Sigmoid colon (tissue), 3 donors: ENCODE measurements around the gene CAMK1D.

ENCODE experiments used
- POLR2A ChIP-seq, 2 donors: fragments of 450-650 bp; IDR thresholded peaks; one replicate each; pipeline ENCODE4 v1.6.1; 2016; ENCODE audit warnings: antibody characterized with exemption in 2 of 2, mild to moderate bottlenecking in 2 of 2, moderate library complexity in 2 of 2
- TF ChIP-seq, protein P1 (sequence below), 4 experiments: fragments of 450-650 bp in 3 of 4; fragments of 200-600 bp in 1 of 4; IDR thresholded peaks; one replicate each; pipeline ENCODE4 v1.5.1; 2016 to 2019; ENCODE audit warnings: antibody characterized with exemption in 4 of 4, mild to moderate bottlenecking in 3 of 4, moderate library complexity in 2 of 4

GRCh38 chr10:12367272-12367671 is 17.9 kb downstream of the CAMK1D start:
- TF ChIP-seq, protein P1, sequence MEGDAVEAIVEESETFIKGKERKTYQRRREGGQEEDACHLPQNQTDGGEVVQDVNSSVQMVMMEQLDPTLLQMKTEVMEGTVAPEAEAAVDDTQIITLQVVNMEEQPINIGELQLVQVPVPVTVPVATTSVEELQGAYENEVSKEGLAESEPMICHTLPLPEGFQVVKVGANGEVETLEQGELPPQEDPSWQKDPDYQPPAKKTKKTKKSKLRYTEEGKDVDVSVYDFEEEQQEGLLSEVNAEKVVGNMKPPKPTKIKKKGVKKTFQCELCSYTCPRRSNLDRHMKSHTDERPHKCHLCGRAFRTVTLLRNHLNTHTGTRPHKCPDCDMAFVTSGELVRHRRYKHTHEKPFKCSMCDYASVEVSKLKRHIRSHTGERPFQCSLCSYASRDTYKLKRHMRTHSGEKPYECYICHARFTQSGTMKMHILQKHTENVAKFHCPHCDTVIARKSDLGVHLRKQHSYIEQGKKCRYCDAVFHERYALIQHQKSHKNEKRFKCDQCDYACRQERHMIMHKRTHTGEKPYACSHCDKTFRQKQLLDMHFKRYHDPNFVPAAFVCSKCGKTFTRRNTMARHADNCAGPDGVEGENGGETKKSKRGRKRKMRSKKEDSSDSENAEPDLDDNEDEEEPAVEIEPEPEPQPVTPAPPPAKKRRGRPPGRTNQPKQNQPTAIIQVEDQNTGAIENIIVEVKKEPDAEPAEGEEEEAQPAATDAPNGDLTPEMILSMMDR (IDR thresholded peaks at IDR 0.05), result no peak
- no peak for TF ChIP-seq POLR2A (IDR thresholded peaks at IDR 0.05)
